ENCODE results near the gene TCP11.
A peak's percentile ranks its signal among the peaks of the same experiment; 100 is the strongest.

TCP11 gene

DNA sequence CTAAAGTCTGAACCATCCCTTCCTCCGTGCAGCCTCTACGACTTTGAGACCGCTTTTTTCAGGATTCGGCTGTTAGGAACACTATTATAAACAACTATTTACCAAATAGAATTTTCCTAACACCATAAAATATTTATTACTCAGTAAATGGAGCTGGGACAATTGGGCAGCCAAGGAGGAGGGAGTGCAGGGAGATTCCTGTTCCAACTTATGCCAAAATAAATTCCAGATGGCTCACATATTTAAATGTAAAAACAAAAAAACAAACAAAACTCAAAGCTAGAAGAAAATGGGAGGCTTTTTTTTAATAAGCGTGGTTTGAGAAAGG lies 48.1 kb downstream of the TCP11 start:
- Histone ChIP-seq H4K91ac (ENCODE audit: low read depth, low read length, poor library complexity) (no peak overlapping the region), H3K23ac (ENCODE audit: low read depth, low read length, poor library complexity) (no peak overlapping the region), H2AFZ (ENCODE audit: low read length) (no peak overlapping the region), H3K4me1 (ENCODE audit: control insufficient read depth in 2 of 2, insufficient read depth in 1 of 2, low read depth in 1 of 2, low read length in 2 of 2) (peaks cover 2 to 5% of the 10 kb centered on the region in 2 donors), H3K27me3 (ENCODE audit: control insufficient read depth in 3 of 3, insufficient read depth in 3 of 3, low read depth in 1 of 3, low read length in 3 of 3) (no peaks in the 10 kb centered on the region), H3K18ac (ENCODE audit: low read length) (no peak overlapping the region), H3K14ac (ENCODE audit: low read length) (no peak overlapping the region), H4K8ac (ENCODE audit: low read depth, low read length) (no peak overlapping the region), H2BK12ac (ENCODE audit: low read length) (no peak overlapping the region), H3K79me1 (ENCODE audit: low read depth, low read length) (no peaks in the 10 kb centered on the region), H3K36me3 (replicated peaks in 1 of 2; ENCODE audit: control insufficient read depth in 2 of 2, insufficient read depth in 2 of 2, low read length in 2 of 2) (peaks cover 1 to 10% of the 10 kb centered on the region in 2 donors), H3K9me3 (replicated peaks in 1 of 2; ENCODE audit: control insufficient read depth in 2 of 2, insufficient read depth in 1 of 2, low read depth in 1 of 2, low read length in 2 of 2) (no peaks in the 10 kb centered on the region), H2BK5ac (ENCODE audit: low read length) (no peak overlapping the region), H3K9ac (ENCODE audit: low read depth, low read length, poor library complexity) (no peak overlapping the region), H2AK5ac (ENCODE audit: low read depth, low read length) (no peak overlapping the region), H3K27ac (replicated peaks; ENCODE audit: low read length) (no peak overlapping the region), H2BK15ac (ENCODE audit: low read length) (no peak overlapping the region), H2BK120ac (ENCODE audit: low read depth, low read length) (no peak overlapping the region), H3K4me2 (ENCODE audit: insufficient read depth, low read length, poor library complexity, severe bottlenecking) (no peak overlapping the region), H3K4ac (ENCODE audit: low read length) (no peak overlapping the region), H3K4me3 (ENCODE audit: low read length in 2 of 2) (no peak overlapping the region)
- DNase-seq (ENCODE audit: low spot score) = no peak
- WGBS, 2 donors (ENCODE audit: extremely low coverage in 2 of 2, insufficient read length in 2 of 2, insufficient replicate concordance in 1 of 2) = no CpG with 5 or more reads among the region's 5 CpGs

DNA sequence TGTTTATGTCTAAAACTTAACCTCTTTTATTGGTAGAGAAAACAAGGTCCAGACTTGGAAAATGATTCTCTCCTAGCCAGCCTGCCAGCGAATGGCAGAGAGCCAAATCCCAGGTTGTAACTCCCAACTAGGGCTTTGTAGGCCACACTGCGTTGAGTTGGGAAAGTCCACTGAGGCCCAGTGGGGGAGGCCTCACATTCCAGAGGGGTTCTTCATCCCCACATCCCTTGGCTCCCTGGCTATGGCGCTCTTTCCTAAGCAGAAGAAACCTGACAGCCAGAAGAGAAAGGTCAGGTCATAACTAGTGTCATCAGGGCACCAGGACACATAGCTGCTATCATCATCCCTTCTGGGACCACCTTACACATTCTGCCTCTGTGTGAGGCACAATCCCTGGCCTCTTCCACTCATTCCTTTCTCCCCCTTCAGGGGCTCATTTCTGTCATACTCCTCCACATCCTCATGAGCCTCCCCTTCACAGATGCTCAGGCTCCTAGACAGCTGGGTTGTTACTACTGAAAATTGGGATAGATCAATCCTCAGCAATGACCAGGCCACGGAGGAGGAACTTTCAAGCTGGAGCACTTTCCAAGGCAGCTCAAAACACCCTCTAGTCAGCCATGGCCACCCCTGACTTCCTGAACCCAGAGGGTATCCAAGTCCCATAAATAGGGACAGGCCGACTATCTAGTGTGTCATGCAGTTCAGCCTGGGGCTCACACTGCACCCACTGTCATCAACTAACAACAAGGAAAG lies 48.6 kb downstream of the TCP11 start:
- H3K36me3 ChIP-seq (replicated peaks in 1 of 2; ENCODE audit: control insufficient read depth in 2 of 2, insufficient read depth in 2 of 2, low read length in 2 of 2) = peaks cover 1 to 16% of the 10 kb centered on the region in 2 donors
- H2AFZ ChIP-seq (ENCODE audit: low read length) = no peak overlapping the region
- no peaks in the 10 kb centered on the region for H3K27me3 ChIP-seq (ENCODE audit: control insufficient read depth in 3 of 3, insufficient read depth in 3 of 3, low read depth in 1 of 3, low read length in 3 of 3)
- H2BK15ac ChIP-seq (ENCODE audit: low read length) = no peak overlapping the region
- no CpG with 5 or more reads among the region's 5 CpGs for WGBS, 2 donors (ENCODE audit: extremely low coverage in 2 of 2, insufficient read length in 2 of 2, insufficient replicate concordance in 1 of 2)
- no peak overlapping the region for H4K91ac ChIP-seq (ENCODE audit: low read depth, low read length, poor library complexity)
- H3K9ac ChIP-seq (ENCODE audit: low read depth, low read length, poor library complexity) = no peak overlapping the region
- no peak overlapping the region for H2BK120ac ChIP-seq (ENCODE audit: low read depth, low read length)
- H3K23ac ChIP-seq (ENCODE audit: low read depth, low read length, poor library complexity) = no peak overlapping the region
- no peak overlapping the region for H2BK12ac ChIP-seq (ENCODE audit: low read length)
- H3K4me1 ChIP-seq (ENCODE audit: control insufficient read depth in 2 of 2, insufficient read depth in 1 of 2, low read depth in 1 of 2, low read length in 2 of 2) = peaks cover 2 to 5% of the 10 kb centered on the region in 2 donors
- no peaks in the 10 kb centered on the region for H3K79me1 ChIP-seq (ENCODE audit: low read depth, low read length)
- H2BK5ac ChIP-seq (ENCODE audit: low read length) = no peak overlapping the region
- no peak overlapping the region for H3K18ac ChIP-seq (ENCODE audit: low read length)
- H2AK5ac ChIP-seq (ENCODE audit: low read depth, low read length) = no peak overlapping the region
- H4K8ac ChIP-seq (ENCODE audit: low read depth, low read length) = no peak overlapping the region
- H3K9me3 ChIP-seq (replicated peaks in 1 of 2; ENCODE audit: control insufficient read depth in 2 of 2, insufficient read depth in 1 of 2, low read depth in 1 of 2, low read length in 2 of 2) = no peaks in the 10 kb centered on the region
- no peak overlapping the region for H3K4me3 ChIP-seq (ENCODE audit: low read length in 2 of 2)
- DNase-seq (ENCODE audit: low spot score) = no peak
- no peak overlapping the region for H3K27ac ChIP-seq (replicated peaks; ENCODE audit: low read length)
- H3K4ac ChIP-seq (ENCODE audit: low read length) = no peak overlapping the region
- no peak overlapping the region for H3K14ac ChIP-seq (ENCODE audit: low read length)
- H3K4me2 ChIP-seq (ENCODE audit: insufficient read depth, low read length, poor library complexity, severe bottlenecking) = no peak overlapping the region

DNA sequence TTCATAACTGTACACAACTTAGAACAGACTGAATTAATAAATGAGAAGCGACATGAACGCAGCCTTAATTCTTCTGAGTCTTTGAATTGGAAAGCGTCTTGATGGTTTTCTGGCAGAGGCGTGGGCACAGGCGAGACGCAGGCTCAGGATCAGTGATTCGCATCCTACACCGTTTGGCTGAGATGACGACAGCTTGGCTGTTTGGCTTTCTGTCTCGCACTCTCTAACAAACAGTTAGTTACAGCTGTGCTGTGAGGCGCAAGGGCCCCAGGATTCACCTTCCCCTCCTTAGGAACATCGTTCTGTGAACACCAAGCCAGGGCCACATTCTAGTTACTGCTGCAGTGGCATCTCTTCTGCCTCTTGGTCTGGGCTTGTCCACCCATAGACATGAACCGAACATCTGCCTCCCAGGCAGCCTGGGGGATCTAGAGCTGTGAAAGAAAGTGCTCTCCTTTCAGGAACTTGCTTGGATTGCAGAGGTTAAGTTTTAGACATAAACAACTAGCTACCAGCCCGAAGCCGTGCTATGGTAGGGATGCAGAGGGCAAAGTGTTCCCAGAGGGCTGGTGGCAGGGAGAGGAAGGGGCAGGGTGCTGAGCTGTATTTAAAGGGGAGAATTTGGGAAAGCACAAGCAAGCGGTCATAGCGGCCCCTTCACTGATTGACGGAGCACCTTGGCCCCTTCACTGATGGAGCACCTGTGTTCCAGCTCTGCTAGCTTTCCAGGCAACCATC lies 49.6 kb downstream of the TCP11 start:
- no peak overlapping the region for H2BK12ac ChIP-seq (ENCODE audit: low read length)
- no peaks in the 10 kb centered on the region for H3K9me3 ChIP-seq (replicated peaks in 1 of 2; ENCODE audit: control insufficient read depth in 2 of 2, insufficient read depth in 1 of 2, low read depth in 1 of 2, low read length in 2 of 2)
- no peak overlapping the region for H2BK120ac ChIP-seq (ENCODE audit: low read depth, low read length)
- H3K36me3 ChIP-seq (replicated peaks in 1 of 2; ENCODE audit: control insufficient read depth in 2 of 2, insufficient read depth in 2 of 2, low read length in 2 of 2) = peaks cover 9 to 26% of the 10 kb centered on the region in 2 donors
- H2BK5ac ChIP-seq (ENCODE audit: low read length) = no peak overlapping the region
- no peak overlapping the region for H3K4ac ChIP-seq (ENCODE audit: low read length)
- H3K27me3 ChIP-seq (ENCODE audit: control insufficient read depth in 3 of 3, insufficient read depth in 3 of 3, low read depth in 1 of 3, low read length in 3 of 3) = no peaks in the 10 kb centered on the region
- no peak overlapping the region for H3K18ac ChIP-seq (ENCODE audit: low read length)
- no peak overlapping the region for H2AK5ac ChIP-seq (ENCODE audit: low read depth, low read length)
- peaks cover 1 to 5% of the 10 kb centered on the region in 2 donors for H3K4me1 ChIP-seq (ENCODE audit: control insufficient read depth in 2 of 2, insufficient read depth in 1 of 2, low read depth in 1 of 2, low read length in 2 of 2)
- H3K23ac ChIP-seq (ENCODE audit: low read depth, low read length, poor library complexity) = no peak overlapping the region
- H4K91ac ChIP-seq (ENCODE audit: low read depth, low read length, poor library complexity) = no peak overlapping the region
- H3K14ac ChIP-seq (ENCODE audit: low read length) = no peak overlapping the region
- DNase-seq (ENCODE audit: low spot score) = no peak
- H3K9ac ChIP-seq (ENCODE audit: low read depth, low read length, poor library complexity) = no peak overlapping the region
- no peak overlapping the region for H3K4me3 ChIP-seq (ENCODE audit: low read length in 2 of 2)
- WGBS, 2 donors (ENCODE audit: extremely low coverage in 2 of 2, insufficient read length in 2 of 2, insufficient replicate concordance in 1 of 2) = no CpG with 5 or more reads among the region's 18 CpGs
- H3K27ac ChIP-seq (replicated peaks; ENCODE audit: low read length) = no peak overlapping the region
- H2BK15ac ChIP-seq (ENCODE audit: low read length) = no peak overlapping the region
- H4K8ac ChIP-seq (ENCODE audit: low read depth, low read length) = no peak overlapping the region
- H2AFZ ChIP-seq (ENCODE audit: low read length) = no peak overlapping the region
- no peaks in the 10 kb centered on the region for H3K79me1 ChIP-seq (ENCODE audit: low read depth, low read length)
- no peak overlapping the region for H3K4me2 ChIP-seq (ENCODE audit: insufficient read depth, low read length, poor library complexity, severe bottlenecking)

DNA sequence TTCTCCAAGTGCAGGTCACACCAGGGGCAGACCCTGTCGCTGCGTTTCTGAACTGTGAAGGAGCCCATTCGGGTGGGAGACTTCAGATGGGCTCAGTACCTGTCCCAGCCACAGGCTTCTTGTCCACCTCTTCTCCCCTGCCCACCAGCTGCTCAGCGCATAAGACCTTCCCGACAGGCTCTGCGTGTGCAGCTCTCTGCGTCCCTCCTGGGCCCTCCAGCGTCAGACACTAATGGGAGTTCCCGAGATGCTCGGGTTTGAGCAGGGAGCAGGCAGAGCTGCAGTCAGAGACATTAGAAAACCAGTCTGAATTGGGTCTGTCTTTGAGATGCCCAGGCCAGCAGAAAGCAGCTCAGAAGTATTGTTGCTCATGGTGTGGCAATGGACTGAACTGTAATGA lies 50.4 kb downstream of the TCP11 start:
- H3K27me3 ChIP-seq (ENCODE audit: control insufficient read depth in 3 of 3, insufficient read depth in 3 of 3, low read depth in 1 of 3, low read length in 3 of 3) = no peaks in the 10 kb centered on the region
- peaks cover 9 to 33% of the 10 kb centered on the region in 2 donors for H3K36me3 ChIP-seq (replicated peaks in 1 of 2; ENCODE audit: control insufficient read depth in 2 of 2, insufficient read depth in 2 of 2, low read length in 2 of 2)
- no peak overlapping the region for H4K91ac ChIP-seq (ENCODE audit: low read depth, low read length, poor library complexity)
- H3K4ac ChIP-seq (ENCODE audit: low read length) = no peak overlapping the region
- no peak overlapping the region for H3K9ac ChIP-seq (ENCODE audit: low read depth, low read length, poor library complexity)
- no peak overlapping the region for H2AK5ac ChIP-seq (ENCODE audit: low read depth, low read length)
- no peak overlapping the region for H3K4me2 ChIP-seq (ENCODE audit: insufficient read depth, low read length, poor library complexity, severe bottlenecking)
- H4K8ac ChIP-seq (ENCODE audit: low read depth, low read length) = no peak overlapping the region
- H2BK12ac ChIP-seq (ENCODE audit: low read length) = no peak overlapping the region
- no CpG with 5 or more reads among the region's 10 CpGs for WGBS, 2 donors (ENCODE audit: extremely low coverage in 2 of 2, insufficient read length in 2 of 2, insufficient replicate concordance in 1 of 2)
- no peak overlapping the region for H2BK5ac ChIP-seq (ENCODE audit: low read length)
- H2BK120ac ChIP-seq (ENCODE audit: low read depth, low read length) = no peak overlapping the region
- H3K27ac ChIP-seq (replicated peaks; ENCODE audit: low read length) = no peak overlapping the region
- peaks cover 0 to 3% of the 10 kb centered on the region in 2 donors for H3K4me1 ChIP-seq (ENCODE audit: control insufficient read depth in 2 of 2, insufficient read depth in 1 of 2, low read depth in 1 of 2, low read length in 2 of 2)
- H3K23ac ChIP-seq (ENCODE audit: low read depth, low read length, poor library complexity) = no peak overlapping the region
- no peak overlapping the region for H3K14ac ChIP-seq (ENCODE audit: low read length)
- H3K18ac ChIP-seq (ENCODE audit: low read length) = peak overlapping the region; percentile 21
- H3K79me1 ChIP-seq (ENCODE audit: low read depth, low read length) = no peaks in the 10 kb centered on the region
- no peak overlapping the region for H2BK15ac ChIP-seq (ENCODE audit: low read length)
- H3K9me3 ChIP-seq (replicated peaks in 1 of 2; ENCODE audit: control insufficient read depth in 2 of 2, insufficient read depth in 1 of 2, low read depth in 1 of 2, low read length in 2 of 2) = no peaks in the 10 kb centered on the region
- H2AFZ ChIP-seq (ENCODE audit: low read length) = no peak overlapping the region
- H3K4me3 ChIP-seq (ENCODE audit: low read length in 2 of 2) = no peak overlapping the region
- no peak for DNase-seq (ENCODE audit: low spot score)
